ENCODE results near the gene RHCE.
"Not testable (repeated sequence)": the region's sequence is repeated elsewhere in the genome, so short reads cannot be mapped to it uniquely, and the experiment has no call there.

The RHCE gene

DNA sequence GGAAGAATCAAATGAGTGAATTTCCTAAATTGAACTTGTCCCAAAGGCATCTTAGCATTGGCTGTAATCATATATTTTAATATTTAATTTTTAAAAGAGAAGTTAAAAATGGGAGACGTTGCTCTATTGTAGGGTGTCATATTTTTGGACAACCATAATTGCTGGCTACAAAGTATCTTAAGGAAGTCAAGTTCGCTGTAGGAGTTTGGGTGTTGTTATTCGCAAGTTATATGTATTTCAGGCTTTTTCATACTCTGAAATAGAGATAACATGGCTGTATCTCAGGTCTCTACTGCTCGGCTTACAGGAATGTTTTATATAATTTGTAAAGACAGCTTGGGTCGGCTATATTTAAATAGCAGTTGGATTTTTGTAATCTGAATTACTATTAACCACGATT, 81.6 kb downstream of the RHCE start:
- DNase-seq: no peak

DNA sequence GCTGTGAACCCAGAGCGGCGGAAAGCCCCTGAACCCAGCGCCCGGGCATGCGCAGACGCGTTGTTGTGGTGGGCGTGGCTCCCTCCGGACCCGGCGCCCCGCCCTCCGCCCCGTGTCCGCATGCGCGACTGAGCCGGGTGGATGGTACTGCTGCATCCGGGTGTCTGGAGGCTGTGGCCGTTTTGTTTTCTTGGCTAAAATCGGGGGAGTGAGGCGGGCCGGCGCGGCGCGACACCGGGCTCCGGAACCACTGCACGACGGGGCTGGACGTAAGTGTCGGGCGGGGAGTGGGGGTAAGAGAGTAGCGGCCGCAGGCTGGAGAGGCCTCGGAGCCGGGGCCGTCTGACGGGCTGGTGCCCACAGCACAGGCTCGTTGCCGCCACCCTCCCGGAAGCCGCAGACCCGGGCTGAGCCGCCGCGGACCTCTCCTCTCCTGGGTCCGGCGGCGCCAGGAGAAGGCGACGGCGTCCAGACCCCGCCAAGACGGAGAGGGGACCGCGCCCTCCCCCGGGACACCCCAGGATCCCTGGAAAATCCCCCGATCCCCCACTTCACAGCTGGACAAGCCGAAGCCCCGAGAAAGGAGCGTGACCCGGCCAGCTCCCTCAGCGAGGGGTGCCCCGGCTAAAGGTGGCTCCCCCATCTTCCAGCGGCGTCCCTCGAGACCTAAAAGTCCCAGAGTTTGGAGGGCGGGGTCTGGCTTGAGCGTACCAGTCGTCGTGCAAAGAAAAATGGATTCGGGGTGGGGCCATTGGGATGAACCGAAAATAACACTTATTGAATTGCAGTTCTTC, 82.2 kb downstream of the RHCE start, which contains the start of gene TMEM50A:
TMEM50A (plus strand) TSS at position 147 of the 794 bp plus-strand sequence. CDS start 2,153 bp downstream, outside the sequence.
- peak; percentile 96 for DNase-seq

DNA sequence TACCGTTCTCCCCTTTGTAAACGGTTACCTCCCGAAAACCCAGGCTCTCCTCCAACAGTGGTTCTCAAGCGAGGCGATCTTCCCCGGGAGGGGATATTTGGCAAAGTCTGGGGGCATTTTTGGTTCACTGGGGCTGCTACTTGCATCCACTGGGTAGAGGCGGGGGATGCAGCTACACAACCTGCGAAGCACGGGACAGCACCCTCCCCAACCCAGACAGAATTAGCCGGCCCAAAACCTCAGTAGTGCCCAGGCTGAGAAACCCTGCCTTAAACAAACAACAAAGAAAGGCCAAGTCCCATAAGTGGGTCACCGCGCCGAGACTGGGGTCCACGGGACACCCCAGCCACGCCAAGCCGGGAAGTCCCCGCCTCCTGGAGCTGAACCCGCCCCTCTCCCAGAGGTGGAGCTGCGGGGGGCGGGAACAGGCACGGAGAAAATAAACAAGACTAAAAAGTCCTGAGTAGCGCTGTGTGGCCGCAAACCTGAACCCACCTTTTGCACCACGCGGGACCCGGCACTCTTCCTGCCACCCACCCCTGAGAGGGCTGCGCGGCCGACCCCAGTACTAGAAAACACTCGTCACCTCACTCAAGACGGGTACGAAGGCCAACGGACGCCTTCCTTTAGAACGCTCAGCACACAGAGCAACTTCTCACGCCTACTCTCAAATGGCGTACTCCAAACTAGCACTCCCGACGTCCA, 83.0 kb downstream of the RHCE start:
- DNase-seq: peak; percentile 62 to 67

DNA sequence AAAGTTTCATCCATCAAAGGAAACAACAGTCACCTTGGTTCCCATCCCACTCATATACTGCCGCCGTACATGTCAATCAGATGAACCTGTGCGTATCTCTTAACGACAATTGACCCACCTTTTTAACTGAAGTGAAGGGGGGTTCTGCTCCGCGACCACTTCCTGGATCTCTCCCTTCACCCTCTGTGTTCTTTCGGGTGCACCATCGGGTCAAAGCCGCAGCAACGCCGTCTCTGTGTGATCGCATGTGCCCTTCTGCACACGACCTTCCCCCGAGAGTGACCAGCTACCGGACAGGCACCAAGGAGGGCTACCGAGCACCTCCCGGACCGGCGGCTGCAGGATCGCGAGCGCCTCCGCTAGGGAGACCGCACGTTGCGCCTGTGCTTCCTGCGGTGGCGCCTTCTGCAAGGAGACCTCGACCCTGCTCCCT, 83.7 kb downstream of the RHCE start:
- DNase-seq: peak; percentile 52 to 65

DNA sequence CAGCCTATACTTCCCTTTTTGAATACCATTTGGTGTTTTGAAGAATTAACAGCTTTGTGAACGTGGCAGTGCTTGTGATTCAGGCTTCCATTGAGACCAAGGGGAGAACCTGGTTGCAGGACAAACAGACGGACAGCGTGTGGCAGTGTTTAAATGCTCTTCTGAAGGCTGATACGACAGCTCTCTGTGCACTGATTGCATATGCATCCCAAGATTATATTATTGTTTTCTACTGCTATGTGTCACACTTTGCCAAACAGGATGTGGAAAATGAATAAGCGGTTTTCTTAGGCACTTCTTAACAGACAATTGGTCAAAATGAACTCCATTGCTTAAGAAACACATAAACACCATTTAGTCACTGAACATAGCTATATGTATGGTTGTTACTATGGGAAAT, 90.7 kb downstream of the RHCE start:
- not testable (repeated sequence) for DNase-seq

DNA sequence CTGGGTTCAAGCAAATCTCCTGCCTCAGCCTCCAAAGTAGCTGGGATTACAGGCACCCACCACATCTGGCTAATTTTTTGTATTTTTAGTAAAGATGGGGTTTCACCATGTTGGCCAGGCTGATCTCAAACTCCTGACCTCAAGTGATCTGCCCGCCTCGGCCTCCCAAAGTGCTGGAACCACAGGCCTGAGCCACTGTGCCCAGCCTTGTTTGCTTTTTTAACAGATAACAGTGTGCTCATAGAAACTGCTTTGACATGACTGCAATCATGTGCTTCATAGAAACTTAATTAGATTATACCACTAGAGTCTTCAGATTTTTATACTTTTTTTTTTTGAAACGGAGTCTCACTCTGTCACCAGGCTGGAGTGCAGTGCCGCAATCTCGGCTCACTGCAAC, 91.3 kb downstream of the RHCE start:
- DNase-seq: not testable (repeated sequence)

DNA sequence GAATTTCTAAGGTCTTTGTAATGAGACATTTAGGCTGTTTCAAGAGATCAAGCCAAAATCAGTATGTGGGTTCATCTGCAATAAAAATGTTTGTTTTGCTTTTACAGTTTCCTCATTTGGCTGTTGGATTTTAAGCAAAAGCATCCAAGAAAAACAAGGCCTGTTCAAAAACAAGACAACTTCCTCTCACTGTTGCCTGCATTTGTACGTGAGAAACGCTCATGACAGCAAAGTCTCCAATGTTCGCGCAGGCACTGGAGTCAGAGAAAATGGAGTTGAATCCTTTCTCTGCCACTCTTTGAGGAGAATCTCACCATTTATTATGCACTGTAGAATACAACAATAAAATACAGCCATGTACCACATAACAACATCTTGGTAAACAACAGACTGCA, 91.8 kb downstream of the RHCE start:
- not testable (repeated sequence) for DNase-seq

DNA sequence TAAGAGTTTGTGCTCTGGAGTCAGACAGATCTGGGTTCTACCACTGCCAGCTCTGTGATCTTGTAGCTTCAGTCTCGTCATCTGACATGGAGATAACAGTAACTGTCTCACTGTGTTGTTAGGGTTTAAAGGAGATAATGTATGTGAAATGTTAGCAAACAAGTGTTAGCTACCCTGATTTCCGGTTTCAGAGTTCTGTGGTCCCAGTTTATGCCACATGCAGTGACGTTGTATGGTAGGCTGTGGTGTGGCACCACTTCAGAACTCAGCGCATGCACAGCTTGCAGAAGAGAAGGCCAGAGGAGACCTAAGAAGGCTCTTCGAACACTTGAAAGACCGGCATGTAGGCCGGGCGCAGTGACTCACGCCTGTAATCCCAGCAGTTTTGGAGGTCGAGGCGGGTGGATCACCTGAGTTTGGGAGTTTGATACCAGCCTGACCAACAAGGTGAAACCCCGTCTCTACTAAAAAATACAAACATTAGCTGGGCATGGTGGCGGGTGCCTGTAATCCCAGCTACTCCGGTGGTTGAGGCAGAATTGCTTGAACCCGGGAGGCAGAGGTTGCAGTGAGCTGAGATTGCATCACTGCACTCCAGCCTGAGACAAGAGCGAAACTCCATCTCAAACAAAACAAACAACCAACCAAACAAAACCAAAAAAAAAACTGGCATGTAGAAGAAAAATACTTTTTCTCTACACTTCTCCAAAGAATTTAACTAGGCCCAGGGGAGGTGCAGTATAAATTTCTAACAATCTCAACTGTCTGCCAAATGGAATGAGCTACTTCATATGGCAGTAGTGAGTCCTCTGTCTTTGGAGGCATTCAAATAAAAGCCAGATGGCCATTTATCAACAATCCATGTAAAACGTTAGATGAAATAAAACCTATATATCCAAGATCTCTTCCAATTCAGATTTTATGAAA, 92.5 kb downstream of the RHCE start:
- not testable (repeated sequence) for DNase-seq

DNA sequence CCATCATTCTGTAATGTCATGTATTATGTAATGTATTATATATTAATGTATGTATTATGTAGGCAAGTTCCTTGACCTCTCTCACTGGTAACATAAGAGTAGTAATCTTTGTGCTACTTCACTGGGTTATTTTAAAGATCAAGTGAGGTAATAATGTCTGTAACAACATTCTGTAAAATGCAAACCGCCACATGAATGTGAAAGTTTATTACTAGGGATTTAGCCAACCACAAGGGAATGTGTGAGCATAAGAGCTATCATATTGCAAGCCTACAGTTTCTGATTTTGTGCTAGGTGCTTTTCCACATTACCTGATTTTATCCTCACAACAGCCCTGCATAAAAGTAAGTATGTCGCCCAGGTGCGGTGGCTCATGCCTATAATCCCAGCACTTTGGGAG, 96.2 kb downstream of the RHCE start:
- DNase-seq: not testable (repeated sequence)

DNA sequence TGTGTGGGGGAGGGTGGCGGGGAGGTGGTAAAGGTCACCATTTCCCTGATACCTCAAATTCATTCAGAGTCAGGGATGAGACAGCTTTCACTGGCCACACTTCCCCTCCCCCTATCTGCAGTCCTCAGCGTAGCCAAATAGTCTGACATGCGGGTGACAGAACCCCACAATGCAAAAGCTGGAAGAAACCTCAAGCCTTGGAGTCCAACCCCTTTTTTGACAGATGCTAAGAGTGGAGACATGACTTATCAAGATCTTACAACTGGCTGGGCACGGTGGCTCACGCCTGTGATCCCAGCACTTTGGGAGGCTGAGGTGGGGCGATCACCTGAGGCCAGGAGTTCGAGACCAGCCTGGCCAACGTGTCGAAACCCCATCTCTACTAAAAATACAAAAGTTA, 98.5 kb downstream of the RHCE start:
- DNase-seq: not testable (repeated sequence)

DNA sequence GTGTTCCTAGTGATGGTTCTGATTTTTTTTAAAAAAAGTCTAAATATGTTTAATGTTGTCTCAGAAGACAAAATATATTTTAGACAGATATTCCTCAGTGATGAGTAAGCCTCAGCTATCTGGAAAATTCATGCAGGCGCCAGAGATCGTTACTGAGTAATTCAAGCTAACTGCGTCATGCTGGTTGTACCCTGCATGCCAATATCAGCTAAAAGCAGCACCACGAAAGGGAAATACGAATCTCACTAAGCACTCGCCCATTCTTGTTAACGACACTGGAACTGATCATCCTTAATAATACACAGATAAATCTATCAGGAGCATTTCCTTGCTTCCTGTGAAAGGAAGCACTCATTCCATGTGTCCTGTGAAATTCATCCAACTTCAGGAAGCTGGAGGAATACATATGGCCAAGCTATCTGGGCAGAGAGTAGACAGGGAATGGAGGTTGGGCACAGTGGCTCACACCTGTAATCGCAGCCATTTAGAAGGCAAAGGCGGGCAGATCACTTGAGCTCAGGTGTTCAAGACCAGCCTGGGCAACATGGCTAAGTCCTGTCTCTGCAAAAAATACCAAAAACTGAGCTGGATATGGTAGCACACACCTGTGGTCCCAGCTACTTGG, 100.2 kb downstream of the RHCE start:
- not testable (repeated sequence) for DNase-seq

DNA sequence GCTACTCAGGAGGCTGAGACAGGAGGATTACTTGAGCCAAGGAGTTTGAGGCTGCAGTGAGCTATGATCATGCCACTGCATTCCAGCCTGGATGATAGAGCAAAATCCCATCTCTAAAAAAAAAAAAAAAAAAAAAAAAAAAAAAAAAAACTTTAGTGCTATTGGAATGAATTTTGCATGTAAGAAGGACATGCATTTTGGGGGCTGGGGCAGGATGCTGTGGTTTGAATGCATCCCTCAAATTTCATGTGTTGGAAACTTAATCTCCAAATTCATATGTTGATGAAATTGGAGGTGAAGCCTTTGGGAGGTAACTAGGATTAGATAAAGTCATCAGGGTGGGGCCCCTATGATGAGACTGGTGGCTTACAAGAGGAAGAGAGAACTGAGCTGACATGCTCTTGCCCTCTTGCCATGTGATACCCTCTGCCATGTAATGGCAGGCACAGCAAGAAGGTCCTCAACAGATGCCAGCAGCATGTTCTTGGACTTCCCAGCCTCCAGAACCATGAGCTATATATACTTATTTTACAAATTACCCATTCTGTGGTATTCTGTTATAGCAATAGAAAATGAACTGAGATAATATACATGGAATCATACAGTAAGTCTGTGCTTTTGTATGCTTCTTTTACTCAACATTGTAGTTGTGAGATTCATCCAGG, 107.7 kb downstream of the RHCE start:
- DNase-seq: not testable (repeated sequence)

Measured in activated T-cell treated with anti-CD3 and anti-CD28 coated beads, Interleukin-2, amount 50 U/mL, for 48 hours (primary cell).